H9 (cell line): ENCODE data around the gene PCSK1. TPM values are rescaled to one million over a fixed set of nuclear protein-coding genes. Genes with fewer than 3 reads are reported as not detected.

Experiments
- DNase-seq: peaks from one replicate; pipeline ENCODE4 v3.0.0-alpha.2; 2017
- H2AFZ ChIP-seq: one replicate; pipeline ENCODE4 v1.6.1; 2013; ENCODE audit warnings: mild to moderate bottlenecking, low read length, control low read depth, moderate library complexity
- H2AK5ac ChIP-seq: 2 replicates; pipeline ENCODE4 v1.6.1; 2013; ENCODE audit warnings: low read length, control low read depth, mixed read lengths; ENCODE audit not compliant: insufficient read length
- H2BK120ac ChIP-seq: one replicate; pipeline ENCODE4 v1.6.1; 2013; ENCODE audit warnings: low read depth, mild to moderate bottlenecking, low read length, control low read depth, inconsistent platforms; ENCODE audit not compliant: poor library complexity, severe bottlenecking
- H2BK12ac ChIP-seq: 2 replicates; pipeline ENCODE4 v1.6.1; 2013; ENCODE audit warnings: low read length, control low read depth, mixed read lengths, low read depth; ENCODE audit not compliant: insufficient read length
- H2BK15ac ChIP-seq: 2 replicates; pipeline ENCODE4 v1.6.1; 2013; ENCODE audit warnings: low read depth, low read length, control low read depth
- H2BK20ac ChIP-seq: one replicate; pipeline ENCODE4 v1.6.1; 2013; ENCODE audit warnings: low read depth, mild to moderate bottlenecking, low read length, control low read depth, inconsistent platforms; ENCODE audit not compliant: poor library complexity, severe bottlenecking
- H2BK5ac ChIP-seq: 2 replicates; pipeline ENCODE4 v1.6.1; 2013; ENCODE audit warnings: low read length, control low read depth, mixed read lengths; ENCODE audit not compliant: insufficient read length
- H3K14ac ChIP-seq: 2 replicates; pipeline ENCODE4 v1.6.1; 2013; ENCODE audit warnings: low read length, control low read depth; ENCODE audit not compliant: insufficient read depth
- H3K18ac ChIP-seq: 2 replicates; pipeline ENCODE4 v1.6.1; 2013; ENCODE audit warnings: low read depth, mild to moderate bottlenecking, mixed read lengths, low read length, control low read depth; ENCODE audit not compliant: insufficient read length
- H3K23ac ChIP-seq: 2 replicates; pipeline ENCODE4 v1.6.1; 2013; ENCODE audit warnings: low read length, control low read depth, mixed read lengths, low read depth; ENCODE audit not compliant: insufficient read length
- H3K23me2 ChIP-seq: 2 replicates; pipeline ENCODE4 v1.6.1; 2013; ENCODE audit warnings: low read depth, mild to moderate bottlenecking, mixed read lengths, low read length, control low read depth; ENCODE audit not compliant: insufficient read length, poor library complexity, severe bottlenecking
- H3K27ac ChIP-seq: 2 replicates; pipeline ENCODE4 v1.5.1; 2013; ENCODE audit warnings: low read length, control low read depth, mixed read lengths, low read depth; ENCODE audit not compliant: insufficient read length
- H3K27me3 ChIP-seq: 2 replicates; pipeline ENCODE4 v1.6.1; 2013; ENCODE audit warnings: low read length, control low read depth, inconsistent platforms; ENCODE audit not compliant: insufficient read depth
- H3K4ac ChIP-seq: 2 replicates; pipeline ENCODE4 v1.6.1; 2013; ENCODE audit warnings: low read depth, mild to moderate bottlenecking, control low read depth, inconsistent platforms, low read length, moderate library complexity
- H3K4me1 ChIP-seq: 2 replicates; pipeline ENCODE4 v1.6.1; 2013; ENCODE audit warnings: low read length, control low read depth, inconsistent platforms; ENCODE audit not compliant: insufficient read depth
- H3K4me2 ChIP-seq: 2 replicates; pipeline ENCODE4 v1.6.1; 2013; ENCODE audit warnings: low read length, control low read depth, mixed read lengths; ENCODE audit not compliant: insufficient read length, insufficient read depth
- H3K56ac ChIP-seq: 2 replicates; pipeline ENCODE4 v1.6.1; 2013; ENCODE audit warnings: low read depth, mild to moderate bottlenecking, mixed read lengths, low read length, control low read depth; ENCODE audit not compliant: insufficient read length
- H3K79me1 ChIP-seq: 2 replicates; pipeline ENCODE4 v1.6.1; 2013; ENCODE audit warnings: low read depth, mild to moderate bottlenecking, moderate library complexity, low read length, control low read depth, inconsistent platforms; ENCODE audit not compliant: insufficient read depth, poor library complexity, severe bottlenecking
- H3K79me2 ChIP-seq: 2 replicates; pipeline ENCODE4 v1.6.1; 2013; ENCODE audit warnings: low read length, control low read depth, inconsistent platforms; ENCODE audit not compliant: insufficient read depth
- H3K9ac ChIP-seq: 2 replicates; pipeline ENCODE4 v1.6.1; 2013; ENCODE audit warnings: low read length, control low read depth, mixed read lengths; ENCODE audit not compliant: insufficient read length; ENCODE audit errors: extremely low read depth
- H3K9me3 ChIP-seq: one replicate; pipeline ENCODE4 v1.6.1; 2013; ENCODE audit warnings: low read depth, low read length, inconsistent platforms; ENCODE audit not compliant: control insufficient read depth
- H3T11ph ChIP-seq: one replicate; pipeline ENCODE4 v1.6.1; 2013; ENCODE audit warnings: mild to moderate bottlenecking, low read length, control low read depth, inconsistent platforms
- H4K20me1 ChIP-seq: one replicate; pipeline ENCODE4 v1.6.1; 2013; ENCODE audit not compliant: control insufficient read depth, insufficient read length, insufficient read depth
- H4K5ac ChIP-seq: 2 replicates; pipeline ENCODE4 v1.6.1; 2013; ENCODE audit warnings: low read depth, mild to moderate bottlenecking, mixed read lengths, low read length, control low read depth; ENCODE audit not compliant: insufficient read length
- H4K8ac ChIP-seq: replicated peaks from 2 replicates; pipeline ENCODE4 v1.6.1; 2013; ENCODE audit warnings: low read length, control low read depth, mixed read lengths, low read depth; ENCODE audit not compliant: insufficient read length
- H4K91ac ChIP-seq: 2 replicates; pipeline ENCODE4 v1.6.1; 2013; ENCODE audit warnings: low read depth, mild to moderate bottlenecking, moderate library complexity, mixed read lengths, low read length, control low read depth; ENCODE audit not compliant: insufficient read length
- H3K27ac Mint-ChIP-seq, 3 experiments: 2 replicates in 2 of 3; 3 replicates in 1 of 3; pipeline ENCODE4 v1.8.0; 2020 to 2021; ENCODE audit warnings: mixed read lengths in 3 of 3, mild to moderate bottlenecking in 1 of 3, moderate library complexity in 1 of 3
- H3K27me3 Mint-ChIP-seq: 2 replicates; pipeline ENCODE4 v1.8.0; 2021; ENCODE audit warnings: low read depth, mild to moderate bottlenecking, moderate library complexity, mixed read lengths
- H3K36me3 Mint-ChIP-seq, 3 experiments: 2 replicates in 2 of 3; 3 replicates in 1 of 3; pipeline ENCODE4 v1.8.0; 2020 to 2021; ENCODE audit warnings: low read depth in 3 of 3, mixed read lengths in 3 of 3; ENCODE audit not compliant: insufficient read depth in 1 of 3
- H3K4me1 Mint-ChIP-seq, 2 experiments: 2 replicates each; pipeline ENCODE4 v1.8.0; 2020; ENCODE audit warnings: mixed read lengths in 2 of 2
- H3K4me3 Mint-ChIP-seq, 2 experiments: 2 replicates in 1 of 2; 3 replicates in 1 of 2; pipeline ENCODE4 v1.8.0; 2020 to 2021; ENCODE audit warnings: mild to moderate bottlenecking in 2 of 2, mixed read lengths in 2 of 2, moderate library complexity in 1 of 2
- H3K9me3 Mint-ChIP-seq, 2 experiments: 2 replicates in 1 of 2; 3 replicates in 1 of 2; pipeline ENCODE4 v1.8.0; 2020; ENCODE audit warnings: mild to moderate bottlenecking in 2 of 2, mixed read lengths in 2 of 2, moderate library complexity in 1 of 2
- WGBS: extraction: QIAGEN DNeasy Blood & Tissue Kit; methylation state at CpG from one replicate; pipeline ENCODE4 v1.1.7; 2013; ENCODE audit warnings: missing lambda C conversion rate, low lambda C conversion rate, mixed read lengths; ENCODE audit not compliant: insufficient read length; ENCODE audit errors: extremely low coverage; 5-methylcytosine and 5-hydroxymethylcytosine counted together
- total RNA-seq: library from RNA; stranded (reverse); gene quantifications from 2 replicates; pipeline ENCODE4 v1.2.1, GENCODE V29; 2021
- TF ChIP-seq, protein P1 (sequence below): fragments of 200-600 bp; sonication (generic); conservative IDR thresholded peaks from 3 replicates; pipeline ENCODE4 v1.8.0; 2021; ENCODE audit warnings: antibody characterized with exemption, mild to moderate bottlenecking

The PCSK1 gene
- total RNA-seq, 1 experiment from 2014 or later = 2.9 TPM

GRCh38 chr5:96377167-96377566 lies 55.9 kb downstream of the PCSK1 start:
- no peak overlapping the region for H2BK12ac ChIP-seq
- no peaks in the 10 kb centered on the region for H3K79me1 ChIP-seq
- no peak overlapping the region for H3K4ac ChIP-seq
- no peaks in the 10 kb centered on the region for H3K9me3 ChIP-seq
- H2BK120ac ChIP-seq = no peak overlapping the region
- no peaks in the 10 kb centered on the region for H3K79me2 ChIP-seq
- Mint-ChIP-seq H3K36me3 (no peaks in the 10 kb centered on the region), H3K27me3 (peaks cover 3% of the 10 kb centered on the region; the same call in 1 of the 2 replicates), H3K4me1 (no peaks in the 10 kb centered on the region), H3K9me3 (no peaks in the 10 kb centered on the region), H3K27ac (no peak overlapping the region), H3K4me3 (no peak overlapping the region)
- no peak overlapping the region for H3K9ac ChIP-seq
- H4K5ac ChIP-seq = no peak overlapping the region
- H3K27ac ChIP-seq = no peak overlapping the region
- H3K4me1 ChIP-seq = no peaks in the 10 kb centered on the region
- H2AFZ ChIP-seq = no peak overlapping the region
- TF ChIP-seq, protein P1, sequence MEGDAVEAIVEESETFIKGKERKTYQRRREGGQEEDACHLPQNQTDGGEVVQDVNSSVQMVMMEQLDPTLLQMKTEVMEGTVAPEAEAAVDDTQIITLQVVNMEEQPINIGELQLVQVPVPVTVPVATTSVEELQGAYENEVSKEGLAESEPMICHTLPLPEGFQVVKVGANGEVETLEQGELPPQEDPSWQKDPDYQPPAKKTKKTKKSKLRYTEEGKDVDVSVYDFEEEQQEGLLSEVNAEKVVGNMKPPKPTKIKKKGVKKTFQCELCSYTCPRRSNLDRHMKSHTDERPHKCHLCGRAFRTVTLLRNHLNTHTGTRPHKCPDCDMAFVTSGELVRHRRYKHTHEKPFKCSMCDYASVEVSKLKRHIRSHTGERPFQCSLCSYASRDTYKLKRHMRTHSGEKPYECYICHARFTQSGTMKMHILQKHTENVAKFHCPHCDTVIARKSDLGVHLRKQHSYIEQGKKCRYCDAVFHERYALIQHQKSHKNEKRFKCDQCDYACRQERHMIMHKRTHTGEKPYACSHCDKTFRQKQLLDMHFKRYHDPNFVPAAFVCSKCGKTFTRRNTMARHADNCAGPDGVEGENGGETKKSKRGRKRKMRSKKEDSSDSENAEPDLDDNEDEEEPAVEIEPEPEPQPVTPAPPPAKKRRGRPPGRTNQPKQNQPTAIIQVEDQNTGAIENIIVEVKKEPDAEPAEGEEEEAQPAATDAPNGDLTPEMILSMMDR = no peak
- H3K56ac ChIP-seq = no peak overlapping the region
- H2BK5ac ChIP-seq = no peak overlapping the region
- no peak overlapping the region for H3T11ph ChIP-seq
- no peak overlapping the region for H3K23ac ChIP-seq
- H4K91ac ChIP-seq = no peak overlapping the region
- H3K23me2 ChIP-seq = no peaks in the 10 kb centered on the region
- no peak overlapping the region for H3K18ac ChIP-seq
- no peaks in the 10 kb centered on the region for H3K27me3 ChIP-seq
- no peak overlapping the region for H3K14ac ChIP-seq
- no peak overlapping the region for H2BK15ac ChIP-seq
- H2BK20ac ChIP-seq = no peak overlapping the region
- WGBS = no CpG with 5 or more reads among the region's 2 CpGs
- H4K20me1 ChIP-seq = no peaks in the 10 kb centered on the region
- H3K4me2 ChIP-seq = no peak overlapping the region
- no peak overlapping the region for H4K8ac ChIP-seq
- no peak overlapping the region for H2AK5ac ChIP-seq
- DNase-seq = no peak
